HCT116 (cell line): ENCODE measurements around the gene SEH1L. TPM values are rescaled to one million over a fixed set of nuclear protein-coding genes. Genes with fewer than 3 reads are reported as not detected.
"Not testable (repeated sequence)": the region's sequence is repeated elsewhere in the genome, so short reads cannot be mapped to it uniquely, and the experiment has no call there.

Experiments
- ATAC-seq: fragments of 200-7000 bp; cut with Tn5 transposase; 2 replicates; pipeline ENCODE4 v1.9.1; 2020; ENCODE audit warnings: mild to moderate bottlenecking, moderate library complexity
- BruUV-seq: library from RNA; stranded (reverse); fragments of 400-500 nt; replicated peaks from 2 replicates; lab custom pipeline; 2021; lab: Mats Ljungman, UMichigan
- CTCF ChIA-PET: fragments of 300-600 bp; sonication (Branson Sonifier 250); formaldehyde crosslinking; loops from one replicate; lab custom pipeline; 2021; ENCODE audit warnings: antibody characterized with exemption; lab: Charles Lee
- POLR2A ChIA-PET: fragments of 300-600, 350-600 bp; sonication (Branson Sonifier 250); formaldehyde crosslinking; loops from one replicate; lab custom pipeline; 2021; ENCODE audit warnings: antibody characterized with exemption; lab: Charles Lee
- RAD21 ChIA-PET, 2 experiments: fragments of 300-600 bp; sonication (Branson Sonifier 250); formaldehyde crosslinking; loops; one replicate each; lab custom pipeline; 2023; ENCODE audit warnings: low total read pairs in 2 of 2; ENCODE audit not compliant: uncharacterized antibody in 2 of 2, unreplicated experiment in 2 of 2, low non-redundant PET in 1 of 2; lab: Charles Lee
- DNase-seq: peaks from one replicate; pipeline ENCODE4 v3.0.0-alpha.2; 2010; ENCODE audit warnings: low read depth, low spot score
- H2AFZ ChIP-seq: fragments of 200-600 bp; shearing (Covaris generic), sonication (generic); 2 replicates; pipeline ENCODE4 v1.6.1; 2017; ENCODE audit warnings: low read depth, mixed run types, mixed read lengths, antibody characterized with exemption, low read length; ENCODE audit not compliant: poor library complexity, severe bottlenecking
- H3K27ac ChIP-seq: 2 replicates; pipeline ENCODE4 v1.5.1; 2012; ENCODE audit warnings: low read depth, low read length
- H3K27me3 ChIP-seq: fragments of 200-600 bp; sonication (generic); 2 replicates; pipeline ENCODE4 v1.6.1; 2016; ENCODE audit warnings: mixed run types, low read length, mixed read lengths; ENCODE audit not compliant: insufficient read depth
- H3K36me3 ChIP-seq, 2 experiments: fragments of 200-500 bp in 1 of 2; fragments of 200-600 bp in 1 of 2; sonication (Bioruptor generic) in 1 of 2; sonication (generic) in 1 of 2; 2 replicates each; pipeline versions ENCODE4 v1.5.1 to v1.6.1; 2014 to 2016; ENCODE audit warnings: low read length in 2 of 2, inconsistent platforms in 1 of 2, mixed read lengths in 1 of 2, mixed run types in 1 of 2; ENCODE audit not compliant: insufficient read depth in 2 of 2, control insufficient read depth in 1 of 2
- H3K4me1 ChIP-seq, 2 experiments: fragments of 200-600 bp in 1 of 2; sonication (generic) in 1 of 2; 2 replicates each; pipeline versions ENCODE4 v1.5.1 to v1.6.1; 2012 to 2017; ENCODE audit warnings: low read length in 2 of 2, inconsistent platforms in 1 of 2, mild to moderate bottlenecking in 1 of 2, mixed read lengths in 1 of 2, mixed run types in 1 of 2, moderate library complexity in 1 of 2; ENCODE audit not compliant: insufficient read depth in 2 of 2, control insufficient read depth in 1 of 2
- H3K4me2 ChIP-seq: fragments of 200-600 bp; sonication (generic); 2 replicates; pipeline ENCODE4 v1.6.1; 2017; ENCODE audit warnings: mixed run types, low read length, mixed read lengths
- H3K4me3 ChIP-seq, 2 experiments: fragments of 200-600 bp in 1 of 2; sonication (generic) in 1 of 2; replicated peaks in 1 of 2; 2 replicates each; pipeline ENCODE4 v1.5.1; 2011 to 2016; ENCODE audit warnings: low read length in 2 of 2, control low read depth in 1 of 2, low read depth in 1 of 2, mild to moderate bottlenecking in 1 of 2, mixed read lengths in 1 of 2, mixed run types in 1 of 2
- H3K79me2 ChIP-seq: fragments of 200-600 bp; sonication (generic); 2 replicates; pipeline ENCODE4 v1.6.1; 2017; ENCODE audit warnings: mild to moderate bottlenecking, mixed run types, low read length, moderate library complexity, mixed read lengths; ENCODE audit not compliant: insufficient read depth
- H3K9ac ChIP-seq: fragments of 200-600 bp; sonication (generic); 2 replicates; pipeline ENCODE4 v1.6.1; 2016; ENCODE audit warnings: low read length, mixed read lengths
- H3K9me2 ChIP-seq: fragments of 200-600 bp; sonication (generic), shearing (Covaris generic); 2 replicates; pipeline ENCODE4 v1.6.1; 2017; ENCODE audit warnings: mixed run types, mild to moderate bottlenecking, moderate library complexity; ENCODE audit not compliant: insufficient read depth
- H3K9me3 ChIP-seq, 2 experiments: fragments of 200-500 bp in 1 of 2; fragments of 200-600 bp in 1 of 2; sonication (Bioruptor generic) in 1 of 2; sonication (generic) in 1 of 2; 2 replicates each; pipeline ENCODE4 v1.6.1; 2014 to 2017; ENCODE audit warnings: low read length in 2 of 2, mixed read lengths in 2 of 2, inconsistent platforms in 1 of 2, low read depth in 1 of 2, mild to moderate bottlenecking in 1 of 2, mixed run types in 1 of 2, moderate library complexity in 1 of 2; ENCODE audit not compliant: control insufficient read depth in 1 of 2, insufficient read depth in 1 of 2
- H4K20me1 ChIP-seq: fragments of 200-600 bp; sonication (generic), shearing (Covaris generic); 2 replicates; pipeline ENCODE4 v1.6.1; 2017; ENCODE audit warnings: mixed run types, mild to moderate bottlenecking, moderate library complexity; ENCODE audit not compliant: insufficient read depth
- CBX3 ChIP-seq: IDR thresholded peaks from 2 replicates; pipeline ENCODE4 v1.6.1; 2012; ENCODE audit warnings: low read depth
- intact Hi-C: fragments of 100-400 bp; cut with micrococcal nuclease; formaldehyde crosslinking; loops from 2 replicates; pipeline ENCODE4 v1.10.0; 2022
- total RNA-seq: library from RNA; stranded (reverse); gene quantifications from one replicate; pipeline ENCODE4 v1.2.1, GENCODE V29; 2021; ENCODE audit not compliant: unreplicated experiment
- TF ChIP-seq, protein P1 (sequence below): IDR thresholded peaks from 2 replicates; pipeline ENCODE4 v1.6.1; 2011; ENCODE audit warnings: mild to moderate bottlenecking, low read length, moderate library complexity; ENCODE audit not compliant: insufficient replicate concordance; ENCODE audit errors: extremely low read depth

Gene SEH1L
- total RNA-seq, 1 experiment from 2014 or later: 83.7 TPM

DNA sequence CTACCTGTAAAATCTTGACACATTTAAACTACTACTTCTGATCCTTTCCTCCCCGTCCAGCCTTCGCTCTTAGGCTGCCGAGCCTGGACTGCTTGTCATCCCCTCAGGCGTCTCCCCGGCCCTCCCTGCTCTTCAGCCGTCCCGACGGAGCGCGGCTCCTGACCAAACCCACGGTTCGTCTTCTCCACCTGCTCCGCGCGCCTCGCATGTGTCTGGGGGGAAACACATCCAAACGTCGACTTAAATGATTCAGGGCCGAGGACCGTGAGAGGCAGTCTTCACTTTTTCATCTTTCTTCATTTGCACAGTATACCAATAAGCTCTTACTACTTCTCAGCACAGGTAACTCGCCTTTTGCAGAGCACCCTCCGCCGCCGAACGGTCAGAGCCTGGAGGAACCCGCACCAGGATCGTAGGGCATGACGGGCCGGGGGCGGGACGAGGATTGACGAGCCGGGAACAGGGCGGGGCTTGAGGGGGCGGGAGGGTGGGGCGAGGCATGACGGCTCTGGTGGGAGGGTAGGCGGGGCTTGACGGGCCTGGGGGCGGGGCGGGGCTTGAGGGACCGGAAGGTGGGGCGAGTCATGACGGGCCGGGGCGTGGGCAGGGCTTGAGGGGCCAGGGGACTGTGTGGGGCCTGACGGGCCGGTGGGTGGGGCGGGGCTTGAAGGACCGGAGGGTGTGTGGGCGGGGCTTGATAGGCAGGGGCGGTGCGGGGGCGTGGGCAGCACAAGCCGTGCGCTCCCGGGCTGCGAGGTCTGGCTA, at the start of gene SEH1L (continued):
- no peak for TF ChIP-seq CBX3
- TF ChIP-seq, protein P1, sequence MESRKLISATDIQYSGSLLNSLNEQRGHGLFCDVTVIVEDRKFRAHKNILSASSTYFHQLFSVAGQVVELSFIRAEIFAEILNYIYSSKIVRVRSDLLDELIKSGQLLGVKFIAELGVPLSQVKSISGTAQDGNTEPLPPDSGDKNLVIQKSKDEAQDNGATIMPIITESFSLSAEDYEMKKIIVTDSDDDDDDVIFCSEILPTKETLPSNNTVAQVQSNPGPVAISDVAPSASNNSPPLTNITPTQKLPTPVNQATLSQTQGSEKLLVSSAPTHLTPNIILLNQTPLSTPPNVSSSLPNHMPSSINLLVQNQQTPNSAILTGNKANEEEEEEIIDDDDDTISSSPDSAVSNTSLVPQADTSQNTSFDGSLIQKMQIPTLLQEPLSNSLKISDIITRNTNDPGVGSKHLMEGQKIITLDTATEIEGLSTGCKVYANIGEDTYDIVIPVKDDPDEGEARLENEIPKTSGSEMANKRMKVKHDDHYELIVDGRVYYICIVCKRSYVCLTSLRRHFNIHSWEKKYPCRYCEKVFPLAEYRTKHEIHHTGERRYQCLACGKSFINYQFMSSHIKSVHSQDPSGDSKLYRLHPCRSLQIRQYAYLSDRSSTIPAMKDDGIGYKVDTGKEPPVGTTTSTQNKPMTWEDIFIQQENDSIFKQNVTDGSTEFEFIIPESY: no peak
- TF ChIP-seq, all 23 proteins: peak for 8

DNA sequence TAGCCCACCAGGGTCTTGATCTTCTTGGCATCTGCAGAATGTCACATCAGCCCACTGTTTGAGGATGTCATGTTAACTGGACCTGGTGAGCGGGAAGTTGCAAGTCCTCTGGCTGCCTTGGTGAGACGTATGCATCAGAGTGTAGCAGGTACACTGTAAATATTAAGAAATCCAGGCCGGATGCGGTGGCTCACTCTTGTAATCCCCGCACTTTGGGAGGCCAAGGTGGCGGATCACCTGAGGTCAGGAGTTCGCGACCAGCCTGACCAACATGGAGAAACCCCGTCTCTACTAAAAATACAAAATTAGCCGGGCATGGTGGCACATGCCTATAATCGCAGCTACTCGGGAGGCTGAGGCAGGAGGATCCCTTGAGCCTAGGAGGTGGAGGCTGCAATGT, 46.6 kb upstream of the SEH1L start:
- H3K4me3 ChIP-seq, H3K79me2 ChIP-seq, RAD21 ChIA-PET, H2AFZ ChIP-seq, H4K20me1 ChIP-seq, BruUV-seq, H3K9ac ChIP-seq, H3K4me2 ChIP-seq, POLR2A ChIA-PET, H3K9me3 ChIP-seq, H3K9me2 ChIP-seq, DNase-seq, H3K36me3 ChIP-seq, H3K27ac ChIP-seq, H3K27me3 ChIP-seq, ATAC-seq, CTCF ChIA-PET, H3K4me1 ChIP-seq: not testable (repeated sequence)
- intact Hi-C loops: loop anchor here (10.0 kb wide), 1 partner anchor 46 kb away; no protein-coding TSS in a partner anchor
